K562 (cell line): ENCODE results near the gene ASMTL. TPM values are rescaled to one million over a fixed set of nuclear protein-coding genes. Genes with fewer than 3 reads are reported as not detected.

Experiments
- E2F1 ChIP-seq: sonication (generic); formaldehyde crosslinking; IDR thresholded peaks from 2 replicates; pipeline ENCODE4 v1.8.1; 2023; ENCODE audit warnings: mild to moderate bottlenecking, missing genetic modification reagents, moderate library complexity
- ESRRA ChIP-seq: fragments of 450-650 bp; IDR thresholded peaks from 2 replicates; pipeline ENCODE4 v1.6.1; 2014; ENCODE audit warnings: low read depth, mild to moderate bottlenecking, moderate library complexity, borderline replicate concordance
- HDAC2 ChIP-seq: fragments of 450-650 bp; IDR thresholded peaks from 2 replicates; pipeline ENCODE4 v1.6.1; 2016; ENCODE audit warnings: mild to moderate bottlenecking
- POLR2H ChIP-seq: IDR thresholded peaks from 2 replicates; pipeline ENCODE4 v1.6.1; 2016; ENCODE audit warnings: missing genetic modification characterization, low read depth, mild to moderate bottlenecking, control low read depth, missing compliant biosample characterization, moderate library complexity
- TEAD1 ChIP-seq, 2 experiments: fragments of 450-650 bp in 1 of 2; sonication (generic) in 1 of 2; formaldehyde crosslinking; IDR thresholded peaks; 2 replicates each; pipeline versions ENCODE4 v1.4.0 to v1.8.0; 2020 to 2022; ENCODE audit warnings: mild to moderate bottlenecking in 2 of 2, missing genetic modification reagents in 1 of 2
- polyA plus RNA-seq, 8 experiments: library from polyadenylated mRNA; depleted of rRNA in 4 of 8; stranded (reverse) in 5 of 8; unstranded in 3 of 8; fragments of >200 nt; fragmentation: Nextera tagmentation in 2 of 8; fragmentation: Illumina TruSeq in 1 of 8; extraction: Ambion mirVana in 2 of 8; extraction: Trizol in 1 of 8; gene quantifications; 2 replicates each; pipeline versions ENCODE4 v1.2.1 to v1.2.3, GENCODE V29; 2011 to 2014; ENCODE audit warnings: inconsistent platforms in 1 of 8, missing spikeins in 1 of 8
- total RNA-seq, 7 experiments: library from RNA; depleted of rRNA in 6 of 7; stranded (reverse); fragments of >200 nt in 6 of 7; fragmentation: Illumina TruSeq in 2 of 7; extraction: Trizol in 2 of 7; gene quantifications; 2 replicates each; pipeline versions ENCODE4 v1.2.1 to v1.2.3, GENCODE V29; 2011 to 2021; ENCODE audit warnings: low replicate concordance in 1 of 7
- TF ChIP-seq, protein P1 (sequence below): sonication (generic); formaldehyde crosslinking; IDR thresholded peaks from 2 replicates; pipeline ENCODE4 v1.8.1; 2023; ENCODE audit warnings: mild to moderate bottlenecking, missing genetic modification reagents
- TF ChIP-seq, protein P2 (sequence below): fragments of 450-650 bp; IDR thresholded peaks from 2 replicates; pipeline ENCODE4 v1.6.1; 2016; ENCODE audit warnings: antibody characterized with exemption

The ASMTL gene
- total and polyA plus RNA-seq, 9 of the 15 experiments (the other 6 are each of a cell fraction or from before 2014, with no cell fraction given), result 0.56 to 20.6 (median 7.6) TPM

GRCh38 chrX:1391370-1391706 lies 61.4 kb downstream of the ASMTL start (continued):
- TF ChIP-seq, protein P1, sequence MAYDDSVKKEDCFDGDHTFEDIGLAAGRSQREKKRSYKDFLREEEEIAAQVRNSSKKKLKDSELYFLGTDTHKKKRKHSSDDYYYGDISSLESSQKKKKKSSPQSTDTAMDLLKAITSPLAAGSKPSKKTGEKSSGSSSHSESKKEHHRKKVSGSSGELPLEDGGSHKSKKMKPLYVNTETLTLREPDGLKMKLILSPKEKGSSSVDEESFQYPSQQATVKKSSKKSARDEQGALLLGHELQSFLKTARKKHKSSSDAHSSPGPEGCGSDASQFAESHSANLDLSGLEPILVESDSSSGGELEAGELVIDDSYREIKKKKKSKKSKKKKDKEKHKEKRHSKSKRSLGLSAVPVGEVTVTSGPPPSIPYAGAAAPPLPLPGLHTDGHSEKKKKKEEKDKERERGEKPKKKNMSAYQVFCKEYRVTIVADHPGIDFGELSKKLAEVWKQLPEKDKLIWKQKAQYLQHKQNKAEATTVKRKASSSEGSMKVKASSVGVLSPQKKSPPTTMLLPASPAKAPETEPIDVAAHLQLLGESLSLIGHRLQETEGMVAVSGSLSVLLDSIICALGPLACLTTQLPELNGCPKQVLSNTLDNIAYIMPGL (CRISPR knock-in tag), result peak; percentile 40; the same call in 1 of the 2 replicates
- TF ChIP-seq TEAD1 (CRISPR knock-in tag; IDR thresholded peaks at IDR 0.05) (0 out of 4 replicates have a peak, but pooled peaks of 1 of the 2 experiments have one; percentile 48), POLR2H (tag) (no peak), ESRRA (0 out of 2 replicates have a peak, but pooled peaks have one; percentile 24), HDAC2 (no peak), E2F1 (CRISPR knock-in tag) (0 out of 2 replicates have a peak, but pooled peaks have one; percentile 42)
- TF ChIP-seq, protein P2, sequence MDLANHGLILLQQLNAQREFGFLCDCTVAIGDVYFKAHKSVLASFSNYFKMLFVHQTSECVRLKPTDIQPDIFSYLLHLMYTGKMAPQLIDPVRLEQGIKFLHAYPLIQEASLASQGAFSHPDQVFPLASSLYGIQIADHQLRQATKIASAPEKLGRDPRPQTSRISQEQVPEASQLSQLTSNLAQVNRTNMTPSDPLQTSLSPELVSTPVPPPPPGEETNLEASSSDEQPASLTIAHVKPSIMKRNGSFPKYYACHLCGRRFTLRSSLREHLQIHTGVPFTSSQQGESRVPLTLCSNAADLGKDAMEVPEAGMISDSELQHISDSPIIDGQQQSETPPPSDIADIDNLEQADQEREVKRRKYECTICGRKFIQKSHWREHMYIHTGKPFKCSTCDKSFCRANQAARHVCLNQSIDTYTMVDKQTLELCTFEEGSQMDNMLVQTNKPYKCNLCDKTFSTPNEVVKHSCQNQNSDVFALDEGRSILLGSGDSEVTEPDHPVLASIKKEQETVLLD, result peak; percentile 39; the same call in 1 of the 2 replicates
